ENCODE measurements around the gene MDGA2. TPM values are rescaled to one million over a fixed set of nuclear protein-coding genes. Genes with fewer than 3 reads are reported as not detected.

Gene MDGA2
- total RNA-seq, 2 donors from 2014 or later = 0.82 to 8.8 TPM

GRCh38 chr14:47676315-47676617, 861 bp upstream of the MDGA2 start:
- H3K36me3 Mint-ChIP-seq (ENCODE audit: low read depth) = no peaks in the 10 kb centered on the region
- H3K27ac Mint-ChIP-seq = no peak overlapping the region
- H3K9me3 ChIP-seq (ENCODE audit: control insufficient read depth, low read length) = no peaks in the 10 kb centered on the region
- peaks cover 5% of the 10 kb centered on the region for H3K4me1 Mint-ChIP-seq
- no peak overlapping the region for H3K9ac ChIP-seq (ENCODE audit: extremely low read depth, low read length, poor library complexity, severe bottlenecking)
- H3K27me3 Mint-ChIP-seq (ENCODE audit: insufficient read depth) = peaks cover 74% of the 10 kb centered on the region
- 3 to 5% methylated on average over 15 of the region's 15 CpGs for WGBS, 2 experiments (ENCODE audit: insufficient coverage in 1 of 2, insufficient read length in 1 of 2)
- no peak overlapping the region for H3K27ac ChIP-seq (ENCODE audit: low read depth, low read length)
- TF ChIP-seq, protein P1, sequence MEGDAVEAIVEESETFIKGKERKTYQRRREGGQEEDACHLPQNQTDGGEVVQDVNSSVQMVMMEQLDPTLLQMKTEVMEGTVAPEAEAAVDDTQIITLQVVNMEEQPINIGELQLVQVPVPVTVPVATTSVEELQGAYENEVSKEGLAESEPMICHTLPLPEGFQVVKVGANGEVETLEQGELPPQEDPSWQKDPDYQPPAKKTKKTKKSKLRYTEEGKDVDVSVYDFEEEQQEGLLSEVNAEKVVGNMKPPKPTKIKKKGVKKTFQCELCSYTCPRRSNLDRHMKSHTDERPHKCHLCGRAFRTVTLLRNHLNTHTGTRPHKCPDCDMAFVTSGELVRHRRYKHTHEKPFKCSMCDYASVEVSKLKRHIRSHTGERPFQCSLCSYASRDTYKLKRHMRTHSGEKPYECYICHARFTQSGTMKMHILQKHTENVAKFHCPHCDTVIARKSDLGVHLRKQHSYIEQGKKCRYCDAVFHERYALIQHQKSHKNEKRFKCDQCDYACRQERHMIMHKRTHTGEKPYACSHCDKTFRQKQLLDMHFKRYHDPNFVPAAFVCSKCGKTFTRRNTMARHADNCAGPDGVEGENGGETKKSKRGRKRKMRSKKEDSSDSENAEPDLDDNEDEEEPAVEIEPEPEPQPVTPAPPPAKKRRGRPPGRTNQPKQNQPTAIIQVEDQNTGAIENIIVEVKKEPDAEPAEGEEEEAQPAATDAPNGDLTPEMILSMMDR (conservative IDR thresholded peaks at IDR 0.05) = no peak
- H3K4me3 Mint-ChIP-seq = peak overlapping the region; percentile 67
- H3K9me3 Mint-ChIP-seq = no peaks in the 10 kb centered on the region
- DNase-seq = no peak
- no peaks in the 10 kb centered on the region for H3K4me1 ChIP-seq (ENCODE audit: control insufficient read depth, insufficient read depth, low read length)
- no peaks in the 10 kb centered on the region for H3K36me3 ChIP-seq (ENCODE audit: control insufficient read depth, insufficient read depth, low read length)
- peaks cover 66% of the 10 kb centered on the region for H3K27me3 ChIP-seq (ENCODE audit: control insufficient read depth, insufficient read depth, low read length, poor library complexity, severe bottlenecking)
- peak overlapping the region; percentile 77 for H3K4me3 ChIP-seq (ENCODE audit: low read length)

DNA sequence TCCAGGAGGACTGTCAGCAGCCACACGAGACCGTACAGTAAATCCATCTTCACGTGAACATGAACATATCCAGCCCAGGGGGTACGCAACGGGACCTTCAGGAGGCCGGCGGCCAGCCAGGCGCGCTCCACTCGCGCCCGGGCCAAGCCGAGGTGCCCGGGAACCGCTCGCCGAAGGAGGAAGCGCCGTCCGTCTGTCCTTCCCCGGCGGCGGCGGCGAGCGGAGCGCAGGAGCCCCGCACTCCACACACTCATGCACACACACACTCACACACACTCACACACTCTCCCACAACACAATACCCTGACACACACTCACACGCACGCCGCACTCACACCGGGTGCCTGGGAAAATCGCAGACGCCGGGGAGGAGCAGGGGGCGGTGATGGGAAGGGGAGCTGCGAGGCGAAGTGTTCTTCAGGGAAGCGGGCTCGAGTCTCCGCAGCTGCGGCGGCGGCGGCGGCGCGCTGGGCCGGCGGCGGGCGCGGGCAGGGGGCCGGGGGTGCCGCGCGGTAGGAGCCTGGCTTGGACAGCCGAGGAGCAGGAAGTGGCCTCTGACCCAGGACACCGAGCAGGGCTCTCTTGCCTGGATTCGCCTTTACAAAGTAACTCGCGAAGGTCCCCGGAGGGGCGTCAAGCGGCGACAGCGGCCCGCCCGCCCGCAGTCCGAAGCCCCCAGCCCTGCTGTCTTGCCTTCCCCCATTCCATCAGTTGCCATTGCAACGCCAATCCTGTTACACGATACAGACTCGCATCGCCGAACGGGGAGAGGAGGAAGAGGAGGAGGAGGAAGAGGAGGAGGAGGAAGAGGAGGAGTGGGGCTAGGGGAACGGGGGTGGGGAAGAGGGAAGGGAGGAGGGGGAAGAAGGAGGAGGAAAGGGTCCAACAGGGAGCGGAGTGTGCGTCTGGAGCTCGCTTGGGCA, 601 bp downstream of the MDGA2 start:
- peaks cover 5% of the 10 kb centered on the region for H3K4me1 Mint-ChIP-seq
- Histone ChIP-seq H3K27ac (ENCODE audit: low read depth, low read length) (no peak overlapping the region), H3K36me3 (ENCODE audit: control insufficient read depth, insufficient read depth, low read length) (no peaks in the 10 kb centered on the region), H3K4me1 (ENCODE audit: control insufficient read depth, insufficient read depth, low read length) (no peaks in the 10 kb centered on the region), H3K4me3 (ENCODE audit: low read length) (peak overlapping the region; percentile 78), H3K27me3 (ENCODE audit: control insufficient read depth, insufficient read depth, low read length, poor library complexity, severe bottlenecking) (peaks cover 73% of the 10 kb centered on the region), H3K9ac (ENCODE audit: extremely low read depth, low read length, poor library complexity, severe bottlenecking) (no peak overlapping the region), H3K9me3 (ENCODE audit: control insufficient read depth, low read length) (no peaks in the 10 kb centered on the region)
- 0% methylated on average over 4 to 81 of the region's 81 CpGs for WGBS, 2 experiments (ENCODE audit: insufficient coverage in 1 of 2, insufficient read length in 1 of 2)
- H3K4me3 Mint-ChIP-seq = peak overlapping the region; percentile 67
- DNase-seq = peak; percentile 86
- no peaks in the 10 kb centered on the region for H3K36me3 Mint-ChIP-seq (ENCODE audit: low read depth)
- TF ChIP-seq, protein P1 (conservative IDR thresholded peaks at IDR 0.05) = no peak
- H3K27me3 Mint-ChIP-seq (ENCODE audit: insufficient read depth) = peaks cover 79% of the 10 kb centered on the region
- no peak overlapping the region for H3K27ac Mint-ChIP-seq
- no peaks in the 10 kb centered on the region for H3K9me3 Mint-ChIP-seq

DNA sequence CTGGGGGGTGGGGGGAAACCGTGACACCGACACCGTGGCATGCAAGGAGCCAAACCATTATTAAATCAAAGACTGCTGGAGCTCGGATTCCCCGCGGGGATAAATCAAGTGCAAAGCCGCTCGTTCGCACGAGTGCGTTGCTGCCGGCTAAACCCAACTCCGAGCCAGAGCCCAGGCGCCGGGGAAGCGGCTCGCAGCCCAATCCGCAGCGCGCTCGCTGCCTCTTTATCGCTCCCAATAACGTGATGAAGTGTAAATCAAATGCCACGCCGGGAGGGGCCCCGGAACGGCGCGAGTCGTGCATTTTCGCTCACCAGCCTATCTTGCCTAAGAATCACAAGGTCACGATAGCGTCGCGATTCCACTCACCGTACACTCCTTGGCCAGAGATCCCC, 1.3 kb downstream of the MDGA2 start:
- Histone ChIP-seq H3K27me3 (ENCODE audit: control insufficient read depth, insufficient read depth, low read length, poor library complexity, severe bottlenecking) (peaks cover 79% of the 10 kb centered on the region), H3K27ac (ENCODE audit: low read depth, low read length) (no peak overlapping the region), H3K4me3 (ENCODE audit: low read length) (peak overlapping the region; percentile 78), H3K9me3 (ENCODE audit: control insufficient read depth, low read length) (no peaks in the 10 kb centered on the region), H3K4me1 (ENCODE audit: control insufficient read depth, insufficient read depth, low read length) (no peaks in the 10 kb centered on the region), H3K9ac (ENCODE audit: extremely low read depth, low read length, poor library complexity, severe bottlenecking) (no peak overlapping the region), H3K36me3 (ENCODE audit: control insufficient read depth, insufficient read depth, low read length) (no peaks in the 10 kb centered on the region)
- Mint-ChIP-seq H3K4me3 (peak overlapping the region; percentile 67), H3K36me3 (ENCODE audit: low read depth) (no peaks in the 10 kb centered on the region), H3K9me3 (no peaks in the 10 kb centered on the region), H3K4me1 (peaks cover 5% of the 10 kb centered on the region), H3K27me3 (ENCODE audit: insufficient read depth) (peaks cover 84% of the 10 kb centered on the region), H3K27ac (no peak overlapping the region)
- peak; percentile 76 for DNase-seq
- WGBS, 2 experiments (ENCODE audit: insufficient coverage in 1 of 2, insufficient read length in 1 of 2) = 0% methylated on average over 13 to 36 of the region's 36 CpGs
- TF ChIP-seq, protein P1 (conservative IDR thresholded peaks at IDR 0.05) = no peak
